A549 (cell line): ENCODE data around the gene ZC3H14. TPM values are rescaled to one million over a fixed set of nuclear protein-coding genes. Genes with fewer than 3 reads are reported as not detected.
A peak's percentile ranks its signal among the peaks of the same experiment; 100 is the strongest.

ENCODE experiments used
- ATAC-seq, 2 experiments: fragments of 200-7000 bp in 1 of 2; fragments of >200 bp in 1 of 2; cut with Nextera tagmentation in 1 of 2; cut with Tn5 transposase in 1 of 2; 3 replicates each; pipeline versions ENCODE4 v1.8.0 to v1.9.1; 2018 to 2020; ENCODE audit warnings: mild to moderate bottlenecking in 1 of 2, moderate library complexity in 1 of 2
- CTCF ChIA-PET: fragments of 300-600 bp; sonication (Branson Sonifier 250); formaldehyde crosslinking; extraction: SDS; loops from one replicate; lab custom pipeline; 2021; ENCODE audit warnings: antibody characterized with exemption, inconsistent platforms; lab: Yijun Ruan, JAX
- POLR2A ChIA-PET: fragments of 350-600 bp; formaldehyde crosslinking; extraction: SDS; loops from one replicate; lab custom pipeline; 2021; ENCODE audit warnings: antibody characterized with exemption, inconsistent platforms; lab: Yijun Ruan, JAX
- DNase-seq, 2 experiments: peaks; one replicate each; pipeline versions ENCODE4 v3.0.0 to v3.0.0-alpha.2; 2011 to 2016; ENCODE audit warnings: low read depth in 1 of 2, low spot score in 1 of 2
- FAIRE-seq: peaks from 2 replicates; lab custom pipeline; 2011; peaks lifted over from hg19 to GRCh38; lab: Jason Lieb, UNC
- H3K27ac ChIP-seq, 2 experiments: fragments of >200 bp; sonication (Bioruptor Twin); formaldehyde crosslinking; 3 replicates each; pipeline ENCODE4 v1.5.1; 2016 to 2017
- H3K4me1 ChIP-seq: fragments of >200 bp; sonication (Bioruptor Twin); formaldehyde crosslinking; 3 replicates; pipeline ENCODE4 v1.6.1; 2016
- H3K4me2 ChIP-seq: fragments of >200 bp; sonication (Bioruptor Twin); formaldehyde crosslinking; 3 replicates; pipeline ENCODE4 v1.6.1; 2016
- H3K4me3 ChIP-seq: fragments of >200 bp; sonication (Bioruptor Twin); formaldehyde crosslinking; 3 replicates; pipeline ENCODE4 v1.5.1; 2016
- H3K9me3 ChIP-seq: fragments of >200 bp; sonication (Bioruptor Twin); formaldehyde crosslinking; 3 replicates; pipeline ENCODE4 v1.6.1; 2016
- ATOH8 ChIP-seq: fragments of 250-450 bp; sonication (Bioruptor Pico); IDR thresholded peaks from 2 replicates; pipeline ENCODE4 v1.5.0; 2020; ENCODE audit warnings: low read depth, mild to moderate bottlenecking, moderate library complexity
- BCL3 ChIP-seq: fragments of >200 bp; sonication (Bioruptor Twin); formaldehyde crosslinking; IDR thresholded peaks from 3 replicates; pipeline ENCODE4 v1.6.1; 2016
- CBX8 ChIP-seq: fragments of 200-600 bp; sonication (generic); IDR thresholded peaks from 2 replicates; pipeline ENCODE4 v1.6.1; 2016
- CHD4 ChIP-seq: fragments of 200-600 bp; sonication (generic); IDR thresholded peaks from 2 replicates; pipeline ENCODE4 v1.6.1; 2016; ENCODE audit warnings: antibody characterized with exemption, mild to moderate bottlenecking, borderline replicate concordance
- EHF ChIP-seq: fragments of 250-450 bp; sonication (Bioruptor Pico); IDR thresholded peaks from 2 replicates; pipeline ENCODE4 v1.5.0; 2020; ENCODE audit warnings: mild to moderate bottlenecking
- FOSB ChIP-seq: fragments of 250-450 bp; sonication (Bioruptor Pico); IDR thresholded peaks from 2 replicates; pipeline ENCODE4 v1.5.0; 2020; ENCODE audit warnings: mild to moderate bottlenecking, moderate library complexity
- FOXS1 ChIP-seq: fragments of 250-450 bp; sonication (Bioruptor Pico); IDR thresholded peaks from 2 replicates; pipeline ENCODE4 v1.5.0; 2020; ENCODE audit warnings: mild to moderate bottlenecking, moderate library complexity
- HDAC2 ChIP-seq: fragments of 200-600 bp; sonication (generic); IDR thresholded peaks from 2 replicates; pipeline ENCODE4 v1.6.1; 2016
- HEYL ChIP-seq: fragments of 250-450 bp; sonication (Bioruptor Pico); IDR thresholded peaks from 2 replicates; pipeline ENCODE4 v1.8.0; 2021; ENCODE audit warnings: mild to moderate bottlenecking, moderate library complexity
- JUN ChIP-seq, 2 experiments: fragments of >200 bp; sonication (Bioruptor Twin); formaldehyde crosslinking; IDR thresholded peaks; 2 replicates in 1 of 2; 3 replicates in 1 of 2; pipeline ENCODE4 v1.6.1; 2016 to 2017
- KDM1A ChIP-seq: fragments of 200-600 bp; sonication (generic); IDR thresholded peaks from 2 replicates; pipeline ENCODE4 v1.6.1; 2016; ENCODE audit warnings: low read depth, mild to moderate bottlenecking
- KDM5A ChIP-seq: fragments of 200-600 bp; sonication (generic); IDR thresholded peaks from 2 replicates; pipeline ENCODE4 v1.6.1; 2016; ENCODE audit warnings: antibody characterized with exemption, mild to moderate bottlenecking
- NPAS2 ChIP-seq: fragments of 250-450 bp; sonication (Bioruptor Pico); IDR thresholded peaks from 2 replicates; pipeline ENCODE4 v1.8.0; 2022; ENCODE audit warnings: mild to moderate bottlenecking, moderate library complexity, borderline replicate concordance
- POLR2A ChIP-seq: IDR thresholded peaks from 2 replicates; pipeline ENCODE4 v1.6.1; 2012; ENCODE audit warnings: mild to moderate bottlenecking, low read length
- POLR2AphosphoS2 ChIP-seq: conservative IDR thresholded peaks from 2 replicates; pipeline ENCODE4 v1.6.1; 2012; ENCODE audit warnings: low read length, improper control_type of control experiment, inconsistent platforms
- RARB ChIP-seq: fragments of 250-450 bp; sonication (Bioruptor Pico); IDR thresholded peaks from 2 replicates; pipeline ENCODE4 v1.8.0; 2021; ENCODE audit warnings: mild to moderate bottlenecking, moderate library complexity
- RNF2 ChIP-seq: fragments of 200-600 bp; sonication (generic); IDR thresholded peaks from 2 replicates; pipeline ENCODE4 v1.6.1; 2016; ENCODE audit warnings: low read depth, mild to moderate bottlenecking, antibody characterized with exemption, moderate library complexity, borderline replicate concordance
- SMC3 ChIP-seq: fragments of >200 bp; sonication (Bioruptor Twin); formaldehyde crosslinking; IDR thresholded peaks from 3 replicates; pipeline ENCODE4 v1.6.1; 2018; ENCODE audit warnings: inconsistent platforms
- TP53 ChIP-seq: fragments of 250-450 bp; sonication (Bioruptor Pico); IDR thresholded peaks from 2 replicates; pipeline ENCODE4 v1.5.0; 2021; ENCODE audit warnings: mild to moderate bottlenecking, moderate library complexity
- WGBS: methylation state at CpG from one replicate; pipeline ENCODE4 v1.1.6; 2017; ENCODE audit errors: missing lambda C conversion rate; 5-methylcytosine and 5-hydroxymethylcytosine counted together
- polyA plus RNA-seq, 4 experiments: library from polyadenylated mRNA; depleted of rRNA in 3 of 4; stranded (reverse); fragments of >200 nt; fragmentation: RNase III in 1 of 4; extraction: RNeasy Plus Mini Kit Qiagen cat#74134 plus additional on column Dnase treatment in 1 of 4; gene quantifications; 2 replicates in 3 of 4; 3 replicates in 1 of 4; pipeline ENCODE4 v1.2.3, GENCODE V29; 2011 to 2017
- TF ChIP-seq, protein P1 (sequence below): fragments of >200 bp; sonication (Bioruptor Twin); formaldehyde crosslinking; IDR thresholded peaks from 2 replicates; pipeline ENCODE4 v1.6.1; 2016
- TF ChIP-seq, protein P2 (sequence below): fragments of 450-650 bp; IDR thresholded peaks from 2 replicates; pipeline ENCODE4 v1.6.1; 2014; ENCODE audit warnings: antibody characterized with exemption

The ZC3H14 gene
- polyA plus RNA-seq, 2 of the 4 experiments (the other 2 are of a cell fraction) = 64.5 to 141 TPM

DNA sequence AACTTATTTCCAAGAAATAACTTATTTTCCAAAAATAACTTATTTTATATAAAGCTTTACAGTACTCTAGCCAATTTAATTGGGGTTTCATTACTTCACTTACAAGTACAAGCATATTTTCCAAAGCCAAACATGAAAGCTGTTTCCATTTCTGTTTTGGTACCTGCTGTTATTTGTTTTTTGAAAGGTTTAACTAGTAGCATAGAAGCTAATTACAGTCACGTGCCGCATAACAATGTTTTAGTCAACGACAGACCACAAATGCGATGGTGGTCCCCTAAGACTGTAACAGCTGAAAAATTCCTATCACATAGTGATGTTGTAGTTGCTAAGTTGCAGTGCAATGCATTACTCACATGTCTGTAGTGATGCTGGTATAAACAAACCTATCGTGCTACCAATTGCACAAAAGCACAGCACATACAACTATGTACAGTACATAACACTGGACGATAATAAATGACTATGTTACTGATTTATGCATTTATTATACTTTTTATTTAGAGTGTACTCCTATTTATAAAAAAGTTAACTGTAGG lies 29.7 kb upstream of the ZC3H14 start:
- 91% methylated on average over 6 of the region's 6 CpGs for WGBS
- FAIRE-seq (no peak), ATAC-seq (no peak), DNase-seq (no peak)
- Histone ChIP-seq H3K4me1 (no peaks in the 10 kb centered on the region), H3K27ac (no peak overlapping the region), H3K9me3 (no peaks in the 10 kb centered on the region), H3K4me3 (no peak overlapping the region), H3K4me2 (no peak overlapping the region)
- ChIA-PET CTCF (interaction anchor here (0.6 to 2.7 kb wide), 2 partner anchors 16 to 41 kb away, joined by 4 to 9 read pairs; no protein-coding TSS in a partner anchor), POLR2A (no interaction called here)
- TF ChIP-seq TP53 (CRISPR knock-in tag) (no peak), CHD4 (no peak), ATOH8 (CRISPR knock-in tag) (no peak), POLR2AphosphoS2 (no peak), NPAS2 (CRISPR knock-in tag) (no peak), EHF (no peak), CBX8 (no peak)
- TF ChIP-seq, protein P1, sequence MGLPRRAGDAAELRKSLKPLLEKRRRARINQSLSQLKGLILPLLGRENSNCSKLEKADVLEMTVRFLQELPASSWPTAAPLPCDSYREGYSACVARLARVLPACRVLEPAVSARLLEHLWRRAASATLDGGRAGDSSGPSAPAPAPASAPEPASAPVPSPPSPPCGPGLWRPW = no peak

- no peak for TF ChIP-seq RARB
- ChIA-PET POLR2A (no interaction called here), CTCF (interaction anchor here (1.5 kb wide), 1 partner anchor 17 kb away, joined by 3 read pairs; no protein-coding TSS in a partner anchor)
- no peak overlapping the region for H3K4me3 ChIP-seq
- H3K4me2 ChIP-seq = no peak overlapping the region
- 51% methylated on average over 4 of the region's 4 CpGs for WGBS
- peak; percentile 79 to 85 for ATAC-seq
- no peaks in the 10 kb centered on the region for H3K9me3 ChIP-seq
- DNase-seq = peak in 1 of 2 experiments; percentile 23
- FAIRE-seq = no peak
- H3K4me1 ChIP-seq = no peaks in the 10 kb centered on the region
- no peak overlapping the region for H3K27ac ChIP-seq
Observed at GRCh38 chr14:88535149-88535548, 27.7 kb upstream of the ZC3H14 start.

DNA sequence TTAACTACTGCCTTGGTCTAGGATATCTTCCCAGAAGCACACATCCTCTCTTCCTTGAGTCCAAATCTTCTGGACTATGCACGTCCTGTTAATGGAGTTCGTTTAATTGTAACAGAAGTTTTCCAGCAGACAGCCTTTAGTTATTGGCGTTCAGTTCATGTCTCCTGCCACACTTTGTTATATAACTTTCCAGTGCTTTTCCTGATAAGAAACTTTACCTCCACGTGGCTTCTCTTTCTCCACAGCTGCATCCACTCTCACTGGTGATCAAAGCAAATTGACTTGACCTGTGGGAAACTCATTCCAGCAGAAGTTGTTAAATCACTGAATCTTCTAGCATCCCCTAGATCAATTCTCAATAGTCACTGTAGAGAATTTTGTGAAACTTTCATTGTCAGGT lies 27.0 kb upstream of the ZC3H14 start:
- 70% methylated on average over 4 of the region's 4 CpGs for WGBS
- H3K9me3 ChIP-seq = no peaks in the 10 kb centered on the region
- no peak overlapping the region for H3K4me3 ChIP-seq
- DNase-seq = no peak
- H3K27ac ChIP-seq = no peak overlapping the region
- no peak for ATAC-seq
- POLR2A ChIA-PET = no interaction called here
- no peak overlapping the region for H3K4me2 ChIP-seq
- TF ChIP-seq KDM5A (no peak), KDM1A (no peak), FOSB (CRISPR knock-in tag) (no peak), POLR2AphosphoS2 (no peak), SMC3 (no peak), NPAS2 (CRISPR knock-in tag) (no peak), RNF2 (no peak), JUN (IDR thresholded peaks at IDR 0.05) (no peak), BCL3 (no peak), HDAC2 (no peak), FOXS1 (CRISPR knock-in tag) (no peak), HEYL (CRISPR knock-in tag) (no peak), POLR2A (no peak)
- TF ChIP-seq, protein P2, sequence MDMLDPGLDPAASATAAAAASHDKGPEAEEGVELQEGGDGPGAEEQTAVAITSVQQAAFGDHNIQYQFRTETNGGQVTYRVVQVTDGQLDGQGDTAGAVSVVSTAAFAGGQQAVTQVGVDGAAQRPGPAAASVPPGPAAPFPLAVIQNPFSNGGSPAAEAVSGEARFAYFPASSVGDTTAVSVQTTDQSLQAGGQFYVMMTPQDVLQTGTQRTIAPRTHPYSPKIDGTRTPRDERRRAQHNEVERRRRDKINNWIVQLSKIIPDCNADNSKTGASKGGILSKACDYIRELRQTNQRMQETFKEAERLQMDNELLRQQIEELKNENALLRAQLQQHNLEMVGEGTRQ = no peak
- FAIRE-seq = no peak
- no peaks in the 10 kb centered on the region for H3K4me1 ChIP-seq
- CTCF ChIA-PET = interaction anchor here (1.5 kb wide), 1 partner anchor 16 kb away, joined by 3 read pairs; no protein-coding TSS in a partner anchor
